Measurements from ENCODE around the gene GULP1.

GRCh38 chr2:188534875-188535274 is 243.2 kb downstream of the GULP1 start:
- no peak for TF ChIP-seq CREB1 (IDR thresholded peaks at IDR 0.05; ENCODE audit: low read depth)
- TF ChIP-seq TEAD4 (IDR thresholded peaks at IDR 0.05): no peak
- no peak for TF ChIP-seq REST (IDR thresholded peaks at IDR 0.05; ENCODE audit: low read depth)
- no peak for TF ChIP-seq RAD21 (IDR thresholded peaks at IDR 0.05; ENCODE audit: low read depth)
- no peak for TF ChIP-seq CEBPB (IDR thresholded peaks at IDR 0.05)

Data from Ishikawa (cell line).